GM12878 (cell line): ENCODE data around the gene POLR1H. TPM values are rescaled to one million over a fixed set of nuclear protein-coding genes. Genes with fewer than 3 reads are reported as not detected.

Experiments
- ATAC-seq: fragments of 200-7000 bp; cut with Tn5 transposase; 3 replicates; pipeline ENCODE4 v1.9.1; 2020; ENCODE audit warnings: mild to moderate bottlenecking, moderate library complexity
- BruUV-seq: library from RNA; stranded (reverse); fragments of 400-500 nt; replicated peaks from 2 replicates; lab custom pipeline; 2021; lab: Mats Ljungman, UMichigan
- CTCF ChIA-PET: fragments of 300-600 bp; sonication (Branson Sonifier 250); formaldehyde crosslinking; extraction: SDS; loops from one replicate; lab custom pipeline; 2021; ENCODE audit warnings: inconsistent platforms; lab: Yijun Ruan, JAX
- POLR2A ChIA-PET: fragments of 350-600 bp; formaldehyde crosslinking; extraction: SDS; loops from one replicate; lab custom pipeline; 2021; ENCODE audit warnings: inconsistent platforms; lab: Charles Lee
- RAD21 ChIA-PET: fragments of 300-600 bp; sonication (Branson Sonifier 250); formaldehyde crosslinking; loops from one replicate; lab custom pipeline; 2023; ENCODE audit warnings: antibody characterized with exemption; ENCODE audit not compliant: unreplicated experiment; lab: Charles Lee
- SMC1A ChIA-PET: fragments of 300-600 bp; sonication (Branson Sonifier 250); formaldehyde crosslinking; loops from one replicate; lab custom pipeline; 2023; ENCODE audit not compliant: unreplicated experiment, uncharacterized antibody; lab: Charles Lee
- DNase-seq: peaks from one replicate; pipeline ENCODE4 v3.0.0-alpha.2; 2011; ENCODE audit warnings: low read depth, low spot score
- FAIRE-seq: peaks from 3 replicates; lab custom pipeline; 2011; peaks lifted over from hg19 to GRCh38; lab: Jason Lieb, UNC
- H2AFZ ChIP-seq: 2 replicates; pipeline ENCODE4 v1.6.0; 2011; ENCODE audit warnings: low read depth, low read length, control low read depth; ENCODE audit not compliant: control insufficient read depth
- H3K27ac ChIP-seq: 2 replicates; pipeline ENCODE4 v1.5.1; 2011; ENCODE audit warnings: control low read depth; ENCODE audit not compliant: control insufficient read depth, insufficient read depth
- H3K27me3 ChIP-seq, 2 experiments: replicated peaks in 1 of 2; 2 replicates each; pipeline versions ENCODE4 v1.6.0 to v1.6.1; 2011; ENCODE audit warnings: low read length in 1 of 2; ENCODE audit not compliant: control insufficient read depth in 2 of 2, insufficient read depth in 2 of 2
- H3K36me3 ChIP-seq, 2 experiments: 2 replicates each; pipeline ENCODE4 v1.5.1; 2011; ENCODE audit warnings: low read length in 1 of 2; ENCODE audit not compliant: control insufficient read depth in 2 of 2, insufficient read depth in 2 of 2
- H3K4me1 ChIP-seq: 2 replicates; pipeline ENCODE4 v1.6.1; 2011; ENCODE audit warnings: mild to moderate bottlenecking, low read length, moderate library complexity, mixed read lengths; ENCODE audit not compliant: control insufficient read depth, insufficient read depth
- H3K4me2 ChIP-seq: 2 replicates; pipeline ENCODE4 v1.6.0; 2011; ENCODE audit warnings: control low read depth; ENCODE audit not compliant: control insufficient read depth, insufficient read depth
- H3K4me3 ChIP-seq: fragments of 200-600 bp; sonication (generic); 2 replicates; pipeline ENCODE4 v1.5.1; 2016
- H3K79me2 ChIP-seq: 2 replicates; pipeline ENCODE4 v1.6.0; 2011; ENCODE audit warnings: low read length; ENCODE audit not compliant: control insufficient read depth, insufficient read depth
- H3K9ac ChIP-seq: 2 replicates; pipeline ENCODE4 v1.8.0; 2011; ENCODE audit warnings: low read length, control low read depth, mixed read lengths; ENCODE audit not compliant: control insufficient read depth, insufficient read depth
- H3K9me3 ChIP-seq: replicated peaks from 3 replicates; pipeline ENCODE4 v1.5.1; 2011; ENCODE audit warnings: mild to moderate bottlenecking, low read length; ENCODE audit not compliant: control insufficient read depth, insufficient read depth
- H4K20me1 ChIP-seq: 2 replicates; pipeline ENCODE4 v1.6.0; 2011; ENCODE audit not compliant: control insufficient read depth, insufficient read depth
- EZH2 ChIP-seq: IDR thresholded peaks from 2 replicates; pipeline ENCODE4 v1.6.1; 2012; ENCODE audit warnings: low read depth, mild to moderate bottlenecking, control low read depth, inconsistent platforms, low read length, borderline replicate concordance; ENCODE audit not compliant: control insufficient read depth
- RCOR1 ChIP-seq: conservative IDR thresholded peaks from 2 replicates; pipeline ENCODE4 v1.6.1; 2012; ENCODE audit warnings: low read depth, low read length, improper control_type of control experiment
- SUZ12 ChIP-seq: fragments of 200-600 bp; sonication (generic); IDR thresholded peaks from one replicate; pipeline ENCODE4 v1.6.1; 2018; ENCODE audit warnings: antibody characterized with exemption, mild to moderate bottlenecking; ENCODE audit not compliant: unreplicated experiment
- TARDBP ChIP-seq: IDR thresholded peaks from 2 replicates; pipeline ENCODE4 v1.6.1; 2016; ENCODE audit warnings: borderline replicate concordance
- WGBS: methylation state at CpG from one replicate; pipeline ENCODE4 v1.1.6; 2016; ENCODE audit warnings: low lambda C conversion rate; ENCODE audit not compliant: insufficient replicate concordance, insufficient coverage; ENCODE audit errors: missing lambda C conversion rate; 5-methylcytosine and 5-hydroxymethylcytosine counted together
- in situ Hi-C: fragments of 300-500 bp; cut with MboI; formaldehyde crosslinking; loops from 9 replicates; pipeline ENCODE4 v1.14.3; 2018; ENCODE audit warnings: mixed read lengths
- intact Hi-C: fragments of 100-400 bp; cut with micrococcal nuclease; formaldehyde crosslinking; loops from one replicate; pipeline ENCODE4 v1.14.2; 2022; ENCODE audit not compliant: unreplicated experiment
- polyA plus RNA-seq, 11 experiments: library from polyadenylated mRNA; depleted of rRNA in 4 of 11; unstranded in 6 of 11; stranded (reverse) in 5 of 11; fragments of >200 nt; fragmentation: Nextera tagmentation in 4 of 11; fragmentation: Illumina TruSeq in 1 of 11; extraction: Ambion mirVana in 4 of 11; extraction: Trizol in 1 of 11; gene quantifications; 1 replicate in 1 of 11; 2 replicates in 10 of 11; pipeline versions ENCODE4 v1.2.1 to v1.2.3, GENCODE V29; 2011 to 2016; ENCODE audit warnings: inconsistent platforms in 2 of 11, missing spikeins in 2 of 11, low read depth in 1 of 11
- total RNA-seq, 4 experiments: library from RNA; depleted of rRNA in 3 of 4; stranded (reverse); fragments of >200 nt in 3 of 4; fragmentation: Illumina TruSeq in 1 of 4; extraction: Trizol in 1 of 4; gene quantifications; 2 replicates each; pipeline versions ENCODE4 v1.2.1 to v1.2.3, GENCODE V29; 2013 to 2021
- TF ChIP-seq, protein P1 (sequence below): IDR thresholded peaks from 2 replicates; pipeline ENCODE4 v1.6.1; 2012; ENCODE audit warnings: low read depth, low read length, improper control_type of control experiment
- TF ChIP-seq, protein P2 (sequence below), 3 experiments: IDR thresholded peaks in 2 of 3; conservative IDR thresholded peaks in 1 of 3; 2 replicates each; pipeline ENCODE4 v1.5.1; 2011; ENCODE audit warnings: low read depth in 3 of 3, low read length in 3 of 3, mild to moderate bottlenecking in 3 of 3, control low read depth in 2 of 3, moderate library complexity in 2 of 3, inconsistent platforms in 1 of 3, mixed read lengths in 1 of 3; ENCODE audit not compliant: control insufficient read depth in 2 of 3, insufficient read depth in 1 of 3; ENCODE audit errors: extremely low read depth in 1 of 3

The POLR1H gene
- total and polyA plus RNA-seq, 10 of the 15 experiments (the other 5 are each of a cell fraction or from before 2014, with no cell fraction given) = 50.6 to 160 (median 77.7) TPM

DNA sequence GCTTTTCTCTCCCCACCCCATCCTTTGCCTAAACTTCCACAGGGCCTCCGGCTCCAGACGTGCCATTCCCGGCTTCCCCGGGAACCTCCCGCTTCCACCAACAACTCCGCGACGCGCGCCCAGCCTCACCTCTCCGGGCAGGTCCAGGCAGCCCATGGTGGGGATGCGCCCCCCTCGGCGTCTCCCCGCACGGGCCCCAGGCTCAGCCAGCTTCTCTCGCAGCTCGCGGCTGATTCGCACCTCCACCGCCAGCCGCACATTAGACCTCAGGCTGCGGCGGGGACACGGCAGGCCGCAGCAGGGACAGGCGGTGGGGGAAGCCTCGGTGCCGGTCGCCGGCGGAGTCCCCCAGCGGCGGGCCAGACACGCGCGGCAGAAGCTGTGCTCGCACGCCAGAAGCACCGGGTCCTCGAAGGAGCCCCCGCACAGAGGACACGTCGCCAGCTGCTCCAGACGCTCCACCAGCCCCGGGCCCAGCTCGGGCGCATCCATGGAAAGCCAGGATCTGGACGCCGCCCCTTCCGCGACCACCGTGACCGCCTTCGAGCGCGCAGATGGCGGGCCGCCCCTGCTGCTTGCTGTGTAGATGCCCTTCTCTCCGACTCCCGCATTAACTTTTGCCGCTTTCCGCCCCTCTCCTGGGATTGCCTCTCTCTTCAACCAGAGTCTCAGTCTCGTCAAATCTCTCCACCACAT, 14.2 kb downstream of the POLR1H start, which contains the start of gene RNF39:
Gene RNF39 (minus strand): TSS at position 676 of the 696 bp plus-strand sequence. CDS start 184 bp downstream, at position 492.
- in situ Hi-C loops = no loop called here
- Histone ChIP-seq H3K27me3 (peaks cover 4 to 19% of the 10 kb centered on the region in 2 experiments), H3K9me3 (no peaks in the 10 kb centered on the region), H3K9ac (no peak within 1 kb of the TSS)
- BruUV-seq = no TSS peak
- 17% methylated on average over 60 of the region's 64 CpGs for WGBS
- DNase-seq = no peak
- TF ChIP-seq TARDBP (no peak), SUZ12 (peak; percentile 34)
- TF ChIP-seq, all 136 proteins: peak for 1
- intact Hi-C loops = no loop called here
- ATAC-seq (no peak), FAIRE-seq (no peak)
- Histone ChIP-seq H3K4me3 (no peak within 1 kb of the TSS), H3K4me2 (no peak within 1 kb of the TSS), H3K36me3 (no peaks in the 10 kb centered on the region), H2AFZ (no peak within 1 kb of the TSS), H3K79me2 (no peaks in the 10 kb centered on the region), H3K27ac (no peak within 1 kb of the TSS), H4K20me1 (no peaks in the 10 kb centered on the region), H3K4me1 (no peaks in the 10 kb centered on the region)
- ChIA-PET SMC1A (no interaction called here), POLR2A (no interaction called here), CTCF (interaction anchor here (0.7 kb wide), 1 partner anchor 28 kb away, joined by 3 read pairs; no protein-coding TSS in a partner anchor), RAD21 (no interaction called here)

- Histone ChIP-seq H3K4me2 (no peak overlapping the region), H3K4me1 (no peaks in the 10 kb centered on the region), H3K27me3 (peaks cover 4 to 19% of the 10 kb centered on the region in 2 experiments), H3K79me2 (no peaks in the 10 kb centered on the region), H2AFZ (no peak overlapping the region), H3K9me3 (no peaks in the 10 kb centered on the region), H3K27ac (no peak overlapping the region), H3K9ac (no peak overlapping the region), H3K4me3 (no peak overlapping the region), H4K20me1 (no peaks in the 10 kb centered on the region), H3K36me3 (no peaks in the 10 kb centered on the region)
- ChIA-PET SMC1A (interaction anchor here (0.7 kb wide), 1 partner anchor 92 kb away, joined by 4 read pairs; no protein-coding TSS in a partner anchor), CTCF (interaction anchor here (0.7 to 1.1 kb wide), 3 partner anchors 10 to 27 kb away, joined by 3 read pairs; partner anchors contain the start of genes POLR1H and PPP1R11), RAD21 (no interaction called here), POLR2A (no interaction called here)
- TF ChIP-seq, protein P1, sequence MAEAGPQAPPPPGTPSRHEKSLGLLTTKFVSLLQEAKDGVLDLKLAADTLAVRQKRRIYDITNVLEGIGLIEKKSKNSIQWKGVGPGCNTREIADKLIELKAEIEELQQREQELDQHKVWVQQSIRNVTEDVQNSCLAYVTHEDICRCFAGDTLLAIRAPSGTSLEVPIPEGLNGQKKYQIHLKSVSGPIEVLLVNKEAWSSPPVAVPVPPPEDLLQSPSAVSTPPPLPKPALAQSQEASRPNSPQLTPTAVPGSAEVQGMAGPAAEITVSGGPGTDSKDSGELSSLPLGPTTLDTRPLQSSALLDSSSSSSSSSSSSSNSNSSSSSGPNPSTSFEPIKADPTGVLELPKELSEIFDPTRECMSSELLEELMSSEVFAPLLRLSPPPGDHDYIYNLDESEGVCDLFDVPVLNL = no peak
- TF ChIP-seq, protein P2, sequence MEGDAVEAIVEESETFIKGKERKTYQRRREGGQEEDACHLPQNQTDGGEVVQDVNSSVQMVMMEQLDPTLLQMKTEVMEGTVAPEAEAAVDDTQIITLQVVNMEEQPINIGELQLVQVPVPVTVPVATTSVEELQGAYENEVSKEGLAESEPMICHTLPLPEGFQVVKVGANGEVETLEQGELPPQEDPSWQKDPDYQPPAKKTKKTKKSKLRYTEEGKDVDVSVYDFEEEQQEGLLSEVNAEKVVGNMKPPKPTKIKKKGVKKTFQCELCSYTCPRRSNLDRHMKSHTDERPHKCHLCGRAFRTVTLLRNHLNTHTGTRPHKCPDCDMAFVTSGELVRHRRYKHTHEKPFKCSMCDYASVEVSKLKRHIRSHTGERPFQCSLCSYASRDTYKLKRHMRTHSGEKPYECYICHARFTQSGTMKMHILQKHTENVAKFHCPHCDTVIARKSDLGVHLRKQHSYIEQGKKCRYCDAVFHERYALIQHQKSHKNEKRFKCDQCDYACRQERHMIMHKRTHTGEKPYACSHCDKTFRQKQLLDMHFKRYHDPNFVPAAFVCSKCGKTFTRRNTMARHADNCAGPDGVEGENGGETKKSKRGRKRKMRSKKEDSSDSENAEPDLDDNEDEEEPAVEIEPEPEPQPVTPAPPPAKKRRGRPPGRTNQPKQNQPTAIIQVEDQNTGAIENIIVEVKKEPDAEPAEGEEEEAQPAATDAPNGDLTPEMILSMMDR (IDR thresholded peaks at IDR 0.05 in 2 of 3, conservative IDR thresholded peaks at IDR 0.05 in 1 of 3; ENCODE audit: control insufficient read depth in 2 of 3, extremely low read depth in 1 of 3, insufficient read depth in 1 of 3, low read depth in 3 of 3, low read length in 3 of 3) = peak; percentile 9 to 23 (median 22); a peak in 3 of 6 replicates
- 0 out of 2 replicates have a peak, but pooled peaks have one; percentile 15 for TF ChIP-seq EZH2
- no peak for TF ChIP-seq RCOR1
- BruUV-seq = no TSS peak
- in situ Hi-C loops = no loop called here
- FAIRE-seq = no peak
- 52% methylated on average over 22 of the region's 22 CpGs for WGBS
- no peak for ATAC-seq
- DNase-seq = no peak
- intact Hi-C loops = no loop called here
Measured at GRCh38 chr6:30075790-30076732, 15.0 kb downstream of the POLR1H start.
